ENCODE results near the gene SAP30. TPM values are rescaled to one million over a fixed set of nuclear protein-coding genes. Genes with fewer than 3 reads are reported as not detected.

SAP30 gene
- total RNA-seq, 1 donor from 2014 or later: 23.7 TPM

- no peak overlapping the region for H3K4me3 Mint-ChIP-seq (ENCODE audit: low read depth)
- H3K4me1 Mint-ChIP-seq (ENCODE audit: low read depth): no peaks in the 10 kb centered on the region
- peaks cover 5% of the 10 kb centered on the region for H3K36me3 Mint-ChIP-seq (ENCODE audit: insufficient read depth)
- H3K27ac Mint-ChIP-seq: no peak overlapping the region
- no peak for DNase-seq (ENCODE audit: low spot score, unreplicated experiment)
- H3K27me3 Mint-ChIP-seq: no peaks in the 10 kb centered on the region
- TF ChIP-seq, protein P1, sequence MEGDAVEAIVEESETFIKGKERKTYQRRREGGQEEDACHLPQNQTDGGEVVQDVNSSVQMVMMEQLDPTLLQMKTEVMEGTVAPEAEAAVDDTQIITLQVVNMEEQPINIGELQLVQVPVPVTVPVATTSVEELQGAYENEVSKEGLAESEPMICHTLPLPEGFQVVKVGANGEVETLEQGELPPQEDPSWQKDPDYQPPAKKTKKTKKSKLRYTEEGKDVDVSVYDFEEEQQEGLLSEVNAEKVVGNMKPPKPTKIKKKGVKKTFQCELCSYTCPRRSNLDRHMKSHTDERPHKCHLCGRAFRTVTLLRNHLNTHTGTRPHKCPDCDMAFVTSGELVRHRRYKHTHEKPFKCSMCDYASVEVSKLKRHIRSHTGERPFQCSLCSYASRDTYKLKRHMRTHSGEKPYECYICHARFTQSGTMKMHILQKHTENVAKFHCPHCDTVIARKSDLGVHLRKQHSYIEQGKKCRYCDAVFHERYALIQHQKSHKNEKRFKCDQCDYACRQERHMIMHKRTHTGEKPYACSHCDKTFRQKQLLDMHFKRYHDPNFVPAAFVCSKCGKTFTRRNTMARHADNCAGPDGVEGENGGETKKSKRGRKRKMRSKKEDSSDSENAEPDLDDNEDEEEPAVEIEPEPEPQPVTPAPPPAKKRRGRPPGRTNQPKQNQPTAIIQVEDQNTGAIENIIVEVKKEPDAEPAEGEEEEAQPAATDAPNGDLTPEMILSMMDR (IDR thresholded peaks at IDR 0.05; ENCODE audit: unreplicated experiment): no peak
- no peaks in the 10 kb centered on the region for H3K9me3 Mint-ChIP-seq (ENCODE audit: low read depth)
These were observed 10.9 kb downstream of the SAP30 start for GRCh38 chr4:173381610-173382009.

DNA sequence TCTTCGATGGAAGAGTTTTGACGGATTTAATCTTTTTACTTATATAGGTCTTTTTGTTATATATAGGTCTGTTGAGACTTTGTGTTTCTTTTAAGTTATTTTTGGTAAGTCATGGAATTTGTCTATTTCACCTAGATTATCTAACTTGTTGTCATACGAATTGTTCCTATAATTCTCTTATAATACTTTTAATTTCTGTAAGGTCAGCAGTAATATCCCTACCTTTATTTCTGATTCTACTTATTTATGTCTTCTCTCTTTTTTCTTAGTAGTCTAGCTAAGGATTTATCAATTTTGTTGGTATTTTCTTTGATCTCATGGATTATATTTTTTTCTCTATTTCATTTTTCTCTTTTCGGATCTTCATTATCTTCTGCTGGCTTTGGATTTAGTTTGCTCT lies 11.6 kb downstream of the SAP30 start:
- Mint-ChIP-seq H3K27me3 (no peaks in the 10 kb centered on the region), H3K4me3 (ENCODE audit: low read depth) (no peak overlapping the region), H3K4me1 (ENCODE audit: low read depth) (no peaks in the 10 kb centered on the region), H3K36me3 (ENCODE audit: insufficient read depth) (peaks cover 5% of the 10 kb centered on the region), H3K9me3 (ENCODE audit: low read depth) (no peaks in the 10 kb centered on the region), H3K27ac (no peak overlapping the region)
- TF ChIP-seq, protein P1 (IDR thresholded peaks at IDR 0.05; ENCODE audit: unreplicated experiment): no peak
- no peak for DNase-seq (ENCODE audit: low spot score, unreplicated experiment)

- DNase-seq (ENCODE audit: low spot score, unreplicated experiment): no peak
- Mint-ChIP-seq H3K4me1 (ENCODE audit: low read depth) (no peaks in the 10 kb centered on the region), H3K27ac (no peak overlapping the region), H3K27me3 (no peaks in the 10 kb centered on the region), H3K9me3 (ENCODE audit: low read depth) (no peaks in the 10 kb centered on the region), H3K36me3 (ENCODE audit: insufficient read depth) (peaks cover 1% of the 10 kb centered on the region), H3K4me3 (ENCODE audit: low read depth) (no peak overlapping the region)
- TF ChIP-seq, protein P1 (IDR thresholded peaks at IDR 0.05; ENCODE audit: unreplicated experiment): no peak
These were observed 16.0 kb downstream of the SAP30 start for GRCh38 chr4:173386751-173387150.

DNA sequence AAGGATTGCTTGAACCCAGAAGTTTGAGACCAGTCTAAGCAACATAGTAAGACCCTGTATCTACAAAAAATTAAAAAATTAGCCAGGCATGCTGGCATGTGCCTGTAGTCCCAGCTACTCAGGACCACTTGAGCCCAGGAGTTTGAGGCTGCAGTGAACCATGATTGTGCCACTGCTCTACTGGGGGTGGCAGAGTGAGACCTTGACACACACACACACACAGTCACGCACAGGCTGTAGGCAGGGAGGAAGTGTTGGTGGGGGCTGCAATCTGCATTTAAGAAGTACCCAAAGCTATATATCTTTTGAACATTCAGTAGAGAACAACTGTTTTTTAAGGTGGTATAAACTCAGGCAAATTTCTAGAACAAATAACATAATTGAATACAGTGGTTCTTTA lies 20.9 kb downstream of the SAP30 start:
- TF ChIP-seq, protein P1 (IDR thresholded peaks at IDR 0.05; ENCODE audit: unreplicated experiment): no peak
- Mint-ChIP-seq H3K27ac (no peak overlapping the region), H3K27me3 (no peaks in the 10 kb centered on the region), H3K4me1 (ENCODE audit: low read depth) (no peaks in the 10 kb centered on the region), H3K36me3 (ENCODE audit: insufficient read depth) (peaks cover 13% of the 10 kb centered on the region), H3K9me3 (ENCODE audit: low read depth) (no peaks in the 10 kb centered on the region), H3K4me3 (ENCODE audit: low read depth) (no peak overlapping the region)
- DNase-seq (ENCODE audit: low spot score, unreplicated experiment): no peak

GRCh38 chr4:173397604-173398003 lies 26.9 kb downstream of the SAP30 start:
- H3K4me3 Mint-ChIP-seq (ENCODE audit: low read depth): no peak overlapping the region
- no peaks in the 10 kb centered on the region for H3K4me1 Mint-ChIP-seq (ENCODE audit: low read depth)
- H3K27ac Mint-ChIP-seq: no peak overlapping the region
- H3K36me3 Mint-ChIP-seq (ENCODE audit: insufficient read depth): peaks cover 10% of the 10 kb centered on the region
- no peaks in the 10 kb centered on the region for H3K9me3 Mint-ChIP-seq (ENCODE audit: low read depth)
- DNase-seq (ENCODE audit: low spot score, unreplicated experiment): no peak
- no peaks in the 10 kb centered on the region for H3K27me3 Mint-ChIP-seq
- TF ChIP-seq, protein P1 (IDR thresholded peaks at IDR 0.05; ENCODE audit: unreplicated experiment): no peak

All from progenitor cell of endocrine pancreas (in vitro differentiated cells).